Naive thymus-derived CD8-positive, alpha-beta T cell (primary cell): ENCODE measurements around the gene JAKMIP2. TPM values are rescaled to one million over a fixed set of nuclear protein-coding genes. Genes with fewer than 3 reads are reported as not detected.
"Not testable (repeated sequence)": the region's sequence is repeated elsewhere in the genome, so short reads cannot be mapped to it uniquely, and the experiment has no call there.

Experiments used
- ATAC-seq, 2 donors: fragments of 150-1000 bp; cut with Tn5 transposase in 1 of 2; sonication (Bioruptor Pico), chemical (Tn5 transposase) in 1 of 2; 1 replicate in 1 of 2; 2 replicates in 1 of 2; pipeline ENCODE4 v1.10.0; 2021; ENCODE audit warnings: mild to moderate bottlenecking in 2 of 2, moderate library complexity in 2 of 2
- POLR2A ChIA-PET: fragments of 350-600 bp; sonication (Branson Sonifier 250); formaldehyde crosslinking; loops from one replicate; lab custom pipeline; 2021; ENCODE audit warnings: antibody characterized with exemption; lab: Charles Lee
- DNase-seq, 10 donors: peaks; one replicate each; pipeline versions ENCODE4 v3.0.0 to v3.0.0-alpha.2; 2020 to 2022
- H3K27ac Mint-ChIP-seq, 10 donors: one replicate each; pipeline ENCODE4 v1.8.0; 2020 to 2022; ENCODE audit warnings: mild to moderate bottlenecking in 10 of 10, mixed read lengths in 10 of 10, moderate library complexity in 4 of 10, inconsistent platforms in 1 of 10
- H3K27me3 Mint-ChIP-seq, 5 donors: one replicate each; pipeline ENCODE4 v1.8.0; 2021 to 2022; ENCODE audit warnings: mixed read lengths in 5 of 5
- H3K36me3 Mint-ChIP-seq, 3 donors: one replicate each; pipeline ENCODE4 v1.8.0; 2020 to 2022; ENCODE audit warnings: mixed read lengths in 3 of 3, mild to moderate bottlenecking in 2 of 3, inconsistent platforms in 1 of 3
- H3K4me1 Mint-ChIP-seq, 4 donors: one replicate each; pipeline ENCODE4 v1.8.0; 2021 to 2022; ENCODE audit warnings: mixed read lengths in 4 of 4
- H3K4me3 Mint-ChIP-seq, 10 donors: one replicate each; pipeline ENCODE4 v1.8.0; 2020 to 2022; ENCODE audit warnings: mild to moderate bottlenecking in 10 of 10, mixed read lengths in 10 of 10, moderate library complexity in 6 of 10, inconsistent platforms in 1 of 10
- H3K9me3 Mint-ChIP-seq, 9 donors: one replicate each; pipeline ENCODE4 v1.8.0; 2020 to 2022; ENCODE audit warnings: mixed read lengths in 9 of 9, mild to moderate bottlenecking in 3 of 9, inconsistent platforms in 1 of 9, moderate library complexity in 1 of 9
- polyA plus RNA-seq, 3 donors: library from polyadenylated mRNA; unstranded; fragments of 300-500 nt; fragmentation: Illumina TruSeq; gene quantifications; one replicate each; pipeline ENCODE4 v1.2.3, GENCODE V29; 2021
- total RNA-seq, 8 experiments: library from RNA in 2 of 8; stranded (reverse) in 2 of 8; gene quantifications; one replicate each; pipeline ENCODE4 v1.2.3 and lab custom pipeline; 2021 to 2026

Gene JAKMIP2
- total and polyA plus RNA-seq, 5 experiments from 2014 or later = 0.44 to 3.5 (median 0.51) TPM

DNA sequence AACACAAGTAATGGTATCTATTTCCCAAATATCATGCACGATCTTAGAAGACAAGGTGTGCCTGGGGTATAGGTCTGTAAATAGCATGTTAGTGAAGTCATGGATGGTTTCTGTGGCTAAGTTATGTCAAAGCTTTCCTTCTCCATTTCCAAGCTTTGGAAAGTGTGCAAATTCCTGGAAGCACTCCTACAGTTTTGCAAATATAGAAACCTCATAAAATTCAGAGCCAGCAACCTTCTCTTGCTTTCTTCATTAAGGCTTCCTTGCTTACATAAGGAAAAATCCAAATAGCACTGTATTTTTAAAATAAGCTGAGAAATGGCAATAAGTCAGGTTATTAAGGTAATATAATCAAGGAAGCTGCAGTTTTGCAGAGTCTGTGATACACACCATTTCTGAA is 138.1 kb downstream of the JAKMIP2 start:
- no peak overlapping the region for H3K4me3 Mint-ChIP-seq
- peaks cover 0 to 21% (median 7%) of the 10 kb centered on the region in 3 donors for H3K36me3 Mint-ChIP-seq
- ATAC-seq = no peak
- H3K4me1 Mint-ChIP-seq = peaks cover 0 to 5% (median 0%) of the 10 kb centered on the region in 4 donors
- H3K27ac Mint-ChIP-seq = no peak overlapping the region
- no peaks in the 10 kb centered on the region for H3K27me3 Mint-ChIP-seq
- H3K9me3 Mint-ChIP-seq = no peaks in the 10 kb centered on the region
- POLR2A ChIA-PET = no interaction called here
- no peak for DNase-seq

DNA sequence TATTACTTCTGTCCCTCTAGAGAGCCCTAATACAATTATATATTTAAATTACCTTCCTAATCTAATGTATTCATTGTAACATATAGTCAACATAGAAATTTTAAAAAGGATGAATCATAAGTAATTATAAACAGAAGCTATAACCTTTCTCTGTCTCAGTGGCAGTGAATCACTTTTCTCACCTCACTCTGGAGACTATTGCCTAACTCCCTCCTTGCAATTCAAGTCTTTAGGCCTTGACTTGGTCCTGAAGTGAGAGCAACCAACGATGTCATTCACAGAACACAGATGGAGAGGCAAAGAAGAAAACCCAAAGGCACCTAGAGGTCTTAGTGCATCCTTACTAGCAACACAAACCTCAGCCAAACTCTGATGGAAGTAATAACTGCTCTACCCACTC is 139.4 kb downstream of the JAKMIP2 start:
- POLR2A ChIA-PET = no interaction called here
- no peak overlapping the region for H3K27ac Mint-ChIP-seq
- H3K4me3 Mint-ChIP-seq = no peak overlapping the region
- no peaks in the 10 kb centered on the region for H3K27me3 Mint-ChIP-seq
- ATAC-seq = no peak
- DNase-seq = no peak
- H3K36me3 Mint-ChIP-seq = peaks cover 0 to 21% (median 4%) of the 10 kb centered on the region in 3 donors
- peaks cover 0 to 4% (median 0%) of the 10 kb centered on the region in 4 donors for H3K4me1 Mint-ChIP-seq
- H3K9me3 Mint-ChIP-seq = no peaks in the 10 kb centered on the region

DNA sequence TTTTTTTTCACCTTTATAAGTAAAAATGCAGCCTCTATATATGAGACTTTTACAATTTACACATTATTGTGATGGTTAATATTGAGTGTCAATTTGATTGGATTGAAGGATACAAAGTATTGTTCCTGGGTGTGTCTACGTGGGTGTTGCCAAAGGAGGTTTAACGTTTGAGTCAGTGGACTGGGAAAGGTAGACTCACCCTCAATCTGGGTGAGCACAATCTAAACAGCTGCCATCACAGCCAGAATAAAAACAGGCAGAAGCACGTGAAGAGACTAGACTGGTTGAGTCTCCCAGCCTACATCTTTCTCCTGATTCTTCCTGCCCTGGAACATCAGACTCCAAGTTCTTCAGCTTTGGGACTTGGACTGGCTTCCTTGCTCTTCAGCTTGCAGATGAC is 139.9 kb downstream of the JAKMIP2 start:
- peaks cover 0 to 21% (median 0%) of the 10 kb centered on the region in 3 donors for H3K36me3 Mint-ChIP-seq
- no peak for DNase-seq
- H3K27ac Mint-ChIP-seq = no peak overlapping the region
- no peak for ATAC-seq
- POLR2A ChIA-PET = no interaction called here
- H3K27me3 Mint-ChIP-seq = no peaks in the 10 kb centered on the region
- H3K4me1 Mint-ChIP-seq = no peaks in the 10 kb centered on the region
- H3K4me3 Mint-ChIP-seq = no peak overlapping the region
- no peaks in the 10 kb centered on the region for H3K9me3 Mint-ChIP-seq

DNA sequence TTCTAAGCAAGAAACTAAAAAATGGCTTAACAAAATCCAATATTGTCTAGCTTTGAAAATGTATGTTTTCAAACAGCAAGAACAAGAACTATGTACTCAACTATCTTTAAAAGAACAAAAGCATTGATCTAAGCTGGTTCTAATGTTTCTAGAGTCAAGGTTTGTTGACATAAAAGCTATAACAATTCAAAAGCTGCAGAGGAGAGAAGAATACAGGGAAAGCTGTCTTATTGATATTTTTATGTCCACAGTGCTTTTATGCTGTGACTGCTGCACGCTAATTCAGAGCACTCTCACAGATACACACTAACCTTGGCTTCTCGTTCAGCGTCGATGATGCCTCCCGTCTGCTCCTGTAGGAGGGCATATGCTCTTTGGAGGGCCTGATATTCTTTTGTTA is 143.2 kb downstream of the JAKMIP2 start:
- Mint-ChIP-seq H3K9me3 (no peaks in the 10 kb centered on the region), H3K27me3 (no peaks in the 10 kb centered on the region), H3K27ac (no peak overlapping the region), H3K36me3 (peaks cover 0 to 19% (median 0%) of the 10 kb centered on the region in 3 donors), H3K4me3 (no peak overlapping the region), H3K4me1 (no peaks in the 10 kb centered on the region)
- no peak for ATAC-seq
- POLR2A ChIA-PET = no interaction called here
- no peak for DNase-seq

DNA sequence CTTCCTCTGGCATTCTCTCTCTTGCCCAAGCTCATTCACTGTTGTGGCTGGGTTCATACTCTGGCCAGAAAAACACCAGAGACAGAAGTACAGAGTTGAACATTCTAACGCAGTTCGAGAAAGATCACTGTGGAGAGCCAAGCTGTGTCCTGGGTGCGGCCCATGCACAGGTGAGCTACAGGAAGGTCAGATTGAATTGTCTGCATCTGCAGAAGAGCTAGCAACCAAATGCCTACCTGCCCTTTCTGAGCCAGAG is 145.9 kb downstream of the JAKMIP2 start:
- no peak for DNase-seq
- Mint-ChIP-seq H3K27me3 (no peaks in the 10 kb centered on the region), H3K9me3 (no peaks in the 10 kb centered on the region), H3K36me3 (peaks cover 0 to 8% (median 0%) of the 10 kb centered on the region in 3 donors), H3K27ac (peak overlapping the region in 1 of 10 donors; percentile 14), H3K4me1 (no peaks in the 10 kb centered on the region), H3K4me3 (no peak overlapping the region)
- POLR2A ChIA-PET = no interaction called here
- ATAC-seq = no peak

DNA sequence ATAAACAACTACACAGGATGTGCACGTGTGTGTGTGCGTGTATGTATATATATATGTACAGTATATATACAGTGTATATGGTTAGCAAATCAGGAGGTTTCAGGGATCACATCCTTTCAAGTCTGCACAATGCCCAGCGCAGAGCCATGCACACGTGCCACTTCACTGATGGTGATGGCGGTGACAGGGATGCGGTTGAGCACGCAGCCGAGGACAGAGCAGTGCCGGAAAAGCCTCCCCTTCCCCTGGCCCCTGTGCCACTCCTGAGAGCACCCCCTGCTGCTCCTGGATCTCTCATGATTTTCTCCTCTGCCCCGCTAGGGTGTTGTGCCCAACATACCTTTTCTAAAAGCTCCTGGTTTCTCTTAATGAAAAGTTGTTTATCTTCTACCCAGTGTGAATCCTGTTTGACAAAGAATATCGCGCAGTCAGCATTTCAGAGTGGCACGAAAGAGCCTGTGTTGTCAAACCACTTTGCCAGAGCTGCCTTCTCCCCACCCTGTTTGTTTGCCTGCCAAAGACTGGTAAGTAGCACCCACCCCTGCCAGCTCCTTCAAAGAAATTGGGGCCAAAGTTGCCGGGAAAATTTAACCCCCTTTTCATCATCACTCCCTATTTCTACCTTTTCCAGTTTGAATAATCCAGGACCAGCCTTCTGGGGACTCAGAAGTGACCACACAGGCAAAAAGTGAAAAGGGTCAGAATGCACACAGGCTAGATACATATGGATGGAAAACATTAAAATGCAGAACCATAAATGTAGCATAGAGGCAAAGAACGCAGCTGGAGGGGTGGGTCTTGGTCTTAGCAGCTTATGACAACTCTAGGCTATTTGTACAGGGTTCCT is 146.4 kb downstream of the JAKMIP2 start:
- ATAC-seq = no peak
- POLR2A ChIA-PET = no interaction called here
- Mint-ChIP-seq H3K27ac (peak overlapping the region in 1 of 10 donors; percentile 14), H3K36me3 (peaks cover 0 to 4% (median 0%) of the 10 kb centered on the region in 3 donors), H3K4me3 (no peak overlapping the region), H3K9me3 (no peaks in the 10 kb centered on the region), H3K4me1 (no peaks in the 10 kb centered on the region), H3K27me3 (no peaks in the 10 kb centered on the region)
- no peak for DNase-seq

DNA sequence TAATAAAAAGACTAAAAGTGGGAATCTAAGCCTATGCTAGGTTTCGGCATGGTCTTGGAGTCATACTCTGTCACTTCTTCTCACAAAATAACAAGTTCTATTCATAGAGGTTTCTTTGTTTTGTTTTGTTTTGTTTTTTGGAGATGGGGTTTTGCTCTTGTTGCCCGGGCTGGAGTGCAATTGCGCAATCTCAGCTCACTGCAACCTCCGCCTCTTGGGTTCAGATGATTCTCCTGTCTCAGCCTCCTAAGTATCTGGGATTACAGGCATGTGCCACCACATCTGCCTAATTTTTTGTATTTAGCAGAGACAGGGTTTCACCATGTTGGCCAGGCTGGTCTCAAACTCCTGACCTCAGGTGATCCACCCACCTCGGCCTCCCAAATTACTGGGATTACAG is 147.1 kb downstream of the JAKMIP2 start:
- ATAC-seq, H3K4me3 Mint-ChIP-seq, H3K36me3 Mint-ChIP-seq, H3K4me1 Mint-ChIP-seq, POLR2A ChIA-PET, H3K27me3 Mint-ChIP-seq, H3K9me3 Mint-ChIP-seq, DNase-seq, H3K27ac Mint-ChIP-seq: not testable (repeated sequence)

DNA sequence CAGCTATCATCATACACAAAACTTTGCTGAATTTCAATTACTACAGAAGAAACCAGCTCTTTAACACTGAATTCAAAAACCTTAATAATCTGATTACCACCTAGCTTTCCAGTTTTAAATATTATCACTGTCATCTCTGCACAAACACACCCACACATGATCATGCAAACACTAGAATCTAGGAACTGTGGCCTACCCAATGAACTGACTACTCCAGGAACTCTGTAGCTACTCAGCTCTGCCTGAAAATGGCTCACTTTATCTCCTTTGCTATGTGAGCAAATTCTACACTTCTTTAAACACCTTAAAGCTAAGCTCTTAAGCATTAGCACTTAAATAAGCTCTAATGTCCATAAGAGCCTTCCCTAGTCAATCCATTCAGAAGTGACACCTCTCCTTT is 149.4 kb downstream of the JAKMIP2 start:
- no peaks in the 10 kb centered on the region for H3K4me1 Mint-ChIP-seq
- peak overlapping the region in 1 of 10 donors; percentile 70 for H3K27ac Mint-ChIP-seq
- no peaks in the 10 kb centered on the region for H3K9me3 Mint-ChIP-seq
- POLR2A ChIA-PET = no interaction called here
- no peaks in the 10 kb centered on the region for H3K27me3 Mint-ChIP-seq
- ATAC-seq = no peak
- no peaks in the 10 kb centered on the region for H3K36me3 Mint-ChIP-seq
- no peak for DNase-seq
- H3K4me3 Mint-ChIP-seq = no peak overlapping the region

DNA sequence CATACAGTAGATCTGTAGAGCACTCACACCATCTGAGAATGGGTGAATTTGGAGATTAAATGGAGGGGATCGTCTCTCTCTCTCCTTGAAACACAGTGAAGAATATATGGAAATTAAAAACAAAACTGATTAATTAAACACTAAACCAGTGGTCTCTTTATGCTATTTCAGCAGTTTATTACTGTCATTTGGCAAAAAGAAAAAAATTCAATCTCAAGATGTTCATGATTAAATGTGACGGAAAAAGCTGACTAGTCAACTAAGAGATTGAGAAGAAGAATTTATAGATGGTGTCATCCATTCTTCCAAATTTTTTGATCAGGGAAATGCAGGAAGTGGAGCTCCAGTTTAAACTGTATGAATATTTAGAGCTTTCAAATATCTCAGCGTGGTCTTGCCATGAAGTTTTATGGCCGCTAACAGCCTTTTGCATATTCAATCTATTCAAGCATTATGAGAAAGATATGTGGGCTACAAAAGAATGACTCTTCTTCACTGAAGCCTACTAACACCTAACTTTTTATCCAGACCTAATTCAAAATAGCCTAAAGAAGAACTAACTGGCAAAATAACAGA is 151.0 kb downstream of the JAKMIP2 start:
- ATAC-seq (no peak), DNase-seq (no peak)
- H3K9me3 Mint-ChIP-seq = no peaks in the 10 kb centered on the region
- H3K4me1 Mint-ChIP-seq = peaks cover 0 to 2% (median 0%) of the 10 kb centered on the region in 4 donors
- H3K27ac Mint-ChIP-seq = no peak overlapping the region
- H3K4me3 Mint-ChIP-seq = no peak overlapping the region
- no peaks in the 10 kb centered on the region for H3K36me3 Mint-ChIP-seq
- POLR2A ChIA-PET = no interaction called here
- peaks cover 0 to 3% (median 0%) of the 10 kb centered on the region in 5 donors for H3K27me3 Mint-ChIP-seq

DNA sequence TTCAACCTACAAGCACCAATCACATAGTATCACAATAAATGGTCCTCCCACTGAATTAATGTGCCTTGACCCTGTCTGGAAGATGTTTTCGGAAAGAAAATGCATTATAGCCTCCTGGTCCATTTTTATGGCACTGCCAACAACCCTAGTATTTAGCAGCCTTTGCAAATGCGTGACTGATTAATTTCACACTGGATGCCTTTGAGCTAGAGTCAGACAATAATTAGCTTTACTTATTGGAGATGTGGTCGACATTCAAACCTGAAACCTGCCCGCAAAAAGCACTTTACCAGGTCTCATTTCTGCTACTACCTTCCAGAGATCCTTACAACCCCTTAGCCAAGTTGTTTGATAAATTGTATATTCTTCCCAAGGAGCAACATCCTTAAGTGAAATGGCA is 153.3 kb downstream of the JAKMIP2 start:
- Mint-ChIP-seq H3K27ac (no peak overlapping the region), H3K9me3 (no peaks in the 10 kb centered on the region), H3K27me3 (peaks cover 0 to 3% (median 0%) of the 10 kb centered on the region in 5 donors), H3K4me3 (no peak overlapping the region), H3K4me1 (peaks cover 0 to 2% (median 0%) of the 10 kb centered on the region in 4 donors), H3K36me3 (peaks cover 0 to under 1% (median 0%) of the 10 kb centered on the region in 3 donors)
- DNase-seq (no peak), ATAC-seq (no peak)
- POLR2A ChIA-PET = no interaction called here

DNA sequence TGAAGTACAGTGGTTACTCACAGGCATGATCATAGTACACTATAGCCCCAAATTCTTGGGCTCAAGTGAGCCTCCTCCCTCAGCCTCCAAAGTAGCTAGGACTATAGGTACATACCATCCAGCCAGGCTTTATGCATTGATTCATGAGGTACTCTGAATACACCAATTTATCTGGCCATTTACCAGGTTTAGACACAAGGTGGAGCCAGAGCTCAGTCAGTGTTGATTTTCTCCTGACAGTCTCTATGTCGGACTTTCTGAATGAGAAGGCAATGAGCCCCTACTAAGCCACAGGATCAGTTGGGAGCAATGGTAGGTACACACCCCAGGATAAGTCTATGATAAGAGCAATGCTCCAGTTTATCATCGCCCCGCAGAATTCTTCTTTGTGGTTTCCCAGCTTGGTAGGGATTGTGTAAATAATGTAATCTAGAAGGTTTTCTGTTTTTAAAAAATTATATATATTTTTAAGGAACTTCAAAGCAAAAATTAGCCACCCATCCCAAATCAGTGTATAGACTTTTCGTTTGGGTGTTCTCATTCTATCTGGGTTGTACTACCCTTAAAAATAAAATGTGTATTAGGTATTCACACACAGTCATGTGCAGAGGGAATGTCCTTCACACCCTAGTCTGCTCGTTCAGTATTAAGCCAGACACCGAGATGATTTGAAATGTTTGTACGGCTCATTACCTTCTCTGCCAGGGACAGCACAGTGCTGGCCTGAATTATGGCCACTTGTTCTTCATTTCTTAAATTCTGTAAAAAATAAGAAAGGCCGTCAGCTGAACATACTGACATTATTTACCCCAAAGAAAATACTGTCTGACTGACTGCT is 154.3 kb downstream of the JAKMIP2 start:
- no peaks in the 10 kb centered on the region for H3K9me3 Mint-ChIP-seq
- DNase-seq (peak in 6 of 10 donors; percentile 21 to 69 (median 44)), ATAC-seq (no peak)
- no peak overlapping the region for H3K4me3 Mint-ChIP-seq
- H3K27me3 Mint-ChIP-seq = peaks cover 0 to 3% (median 0%) of the 10 kb centered on the region in 5 donors
- POLR2A ChIA-PET = interaction anchor here (0.7 kb wide), 1 partner anchor 195 kb away, joined by 9 read pairs; no protein-coding TSS in a partner anchor
- peaks cover 0 to 3% (median 0%) of the 10 kb centered on the region in 3 donors for H3K36me3 Mint-ChIP-seq
- H3K4me1 Mint-ChIP-seq = peaks cover 0 to 2% (median 0%) of the 10 kb centered on the region in 4 donors
- H3K27ac Mint-ChIP-seq = no peak overlapping the region

DNA sequence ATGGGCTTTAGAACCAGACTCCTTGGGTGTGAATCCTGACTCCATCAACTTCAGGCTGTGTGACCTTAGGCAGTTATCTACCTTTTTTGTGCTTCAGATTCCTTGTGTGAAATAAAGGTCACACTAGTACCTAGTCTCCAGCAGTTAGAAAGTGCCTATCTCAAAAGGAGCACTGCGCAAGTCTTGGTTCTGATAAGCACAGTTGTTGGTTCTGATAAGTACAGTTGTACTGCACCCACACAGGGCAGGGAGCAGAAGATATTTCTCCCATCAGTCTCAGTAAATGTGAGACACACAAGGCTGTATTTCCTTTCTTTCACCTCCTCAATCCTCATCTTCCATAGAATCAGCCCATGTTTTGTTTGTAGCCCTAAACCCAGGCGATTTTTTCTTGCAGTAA is 156.1 kb downstream of the JAKMIP2 start:
- Mint-ChIP-seq H3K4me3 (no peak overlapping the region), H3K27ac (no peak overlapping the region), H3K36me3 (peaks cover 0 to 15% (median 0%) of the 10 kb centered on the region in 3 donors), H3K9me3 (no peaks in the 10 kb centered on the region), H3K27me3 (peaks cover 0 to 3% (median 0%) of the 10 kb centered on the region in 5 donors), H3K4me1 (peaks cover 0 to 2% (median 0%) of the 10 kb centered on the region in 4 donors)
- ATAC-seq (no peak), DNase-seq (no peak)
- POLR2A ChIA-PET = no interaction called here

DNA sequence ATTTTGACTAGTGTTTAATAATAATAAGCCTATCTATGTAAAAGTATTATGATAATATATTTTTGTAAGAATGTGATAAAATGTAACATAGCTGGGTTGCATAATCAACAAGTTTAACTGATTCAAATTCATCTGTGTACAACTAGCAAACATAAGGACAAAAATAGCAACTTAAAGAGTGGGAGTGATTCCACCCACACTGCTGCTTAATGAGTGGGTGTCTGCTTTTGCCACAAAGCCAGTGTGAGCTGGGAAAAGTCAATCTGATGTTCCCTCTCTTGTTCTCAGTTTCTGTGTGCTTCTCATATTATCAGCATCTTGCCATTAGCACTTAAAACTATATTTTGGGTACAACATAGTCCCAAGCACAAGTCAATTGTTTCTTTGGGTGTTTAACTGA is 161.5 kb downstream of the JAKMIP2 start:
- Mint-ChIP-seq H3K4me1 (no peaks in the 10 kb centered on the region), H3K9me3 (peaks cover 0 to 2% (median 0%) of the 10 kb centered on the region in 9 donors), H3K27ac (no peak overlapping the region), H3K4me3 (no peak overlapping the region), H3K36me3 (peaks cover 0 to 47% (median 5%) of the 10 kb centered on the region in 3 donors), H3K27me3 (no peaks in the 10 kb centered on the region)
- no peak for DNase-seq
- POLR2A ChIA-PET = no interaction called here
- ATAC-seq = no peak
